Peyer's patch (tissue), 4 donors: ENCODE results near the gene MOB3B. TPM values are rescaled to one million over a fixed set of nuclear protein-coding genes. Genes with fewer than 3 reads are reported as not detected.

Source experiments
- DNase-seq, 3 donors: peaks; one replicate each; pipeline ENCODE4 v3.0.0-alpha.2; 2017 to 2019
- H3K27ac ChIP-seq, 4 donors: fragments of 200-600 bp; sonication (generic); one replicate each; pipeline ENCODE4 v1.5.1; 2016 to 2019
- H3K27me3 ChIP-seq, 2 donors: fragments of 200-600 bp; sonication (generic); one replicate each; pipeline ENCODE4 v1.5.1; 2019
- H3K36me3 ChIP-seq, 3 donors: fragments of 200-600 bp; sonication (generic); one replicate each; pipeline ENCODE4 v1.5.1; 2016 to 2019
- H3K4me1 ChIP-seq, 4 donors: fragments of 200-600 bp; sonication (generic); one replicate each; pipeline ENCODE4 v1.5.1; 2016 to 2019
- H3K4me3 ChIP-seq, 4 donors: fragments of 200-600 bp; sonication (generic); 1 replicate in 3 of 4; 2 replicates in 1 of 4; pipeline ENCODE4 v1.5.1; 2016 to 2019; ENCODE audit warnings: mild to moderate bottlenecking in 1 of 4
- H3K9me3 ChIP-seq, 4 donors: fragments of 200-600 bp; sonication (generic); one replicate each; pipeline ENCODE4 v1.5.1; 2016 to 2019; ENCODE audit warnings: mild to moderate bottlenecking in 1 of 4
- CTCF ChIP-seq, 6 experiments: fragments of 450-650 bp in 4 of 6; fragments of 200-600 bp in 2 of 6; sonication (generic) in 1 of 6; IDR thresholded peaks; one replicate each; pipeline ENCODE4 v1.5.1; 2017 to 2019; ENCODE audit warnings: antibody characterized with exemption in 6 of 6, mild to moderate bottlenecking in 3 of 6, moderate library complexity in 1 of 6
- POLR2A ChIP-seq, 2 donors: fragments of 450-650 bp; IDR thresholded peaks; one replicate each; pipeline ENCODE4 v1.5.1; 2017; ENCODE audit warnings: antibody characterized with exemption in 2 of 2, mild to moderate bottlenecking in 2 of 2, moderate library complexity in 2 of 2
- total RNA-seq, 4 donors: library from RNA; depleted of rRNA; stranded (reverse); fragments of >200 nt; gene quantifications; one replicate each; pipeline ENCODE4 v1.1.0, GENCODE V29; 2016

The MOB3B gene
- total RNA-seq, 4 donors from 2014 or later: 24.8 to 65.7 (median 36.4) TPM

- H3K36me3 ChIP-seq: no peaks in the 10 kb centered on the region
- TF ChIP-seq POLR2A (IDR thresholded peaks at IDR 0.05) (no peak), CTCF (IDR thresholded peaks at IDR 0.05) (no peak)
- H3K27ac ChIP-seq: no peak within 1 kb of the TSS
- no peaks in the 10 kb centered on the region for H3K9me3 ChIP-seq
- no peak for DNase-seq
- no peaks in the 10 kb centered on the region for H3K4me1 ChIP-seq
- H3K27me3 ChIP-seq: no peaks in the 10 kb centered on the region
- H3K4me3 ChIP-seq: no peak within 1 kb of the TSS
Observed at GRCh38 chr9:27297050-27297449, 232.6 kb downstream of the MOB3B start, which contains the start of gene EQTN. EQTN (minus strand) TSS chr9:27297150; CDS start chr9:27297055, 95 bp downstream.

DNA sequence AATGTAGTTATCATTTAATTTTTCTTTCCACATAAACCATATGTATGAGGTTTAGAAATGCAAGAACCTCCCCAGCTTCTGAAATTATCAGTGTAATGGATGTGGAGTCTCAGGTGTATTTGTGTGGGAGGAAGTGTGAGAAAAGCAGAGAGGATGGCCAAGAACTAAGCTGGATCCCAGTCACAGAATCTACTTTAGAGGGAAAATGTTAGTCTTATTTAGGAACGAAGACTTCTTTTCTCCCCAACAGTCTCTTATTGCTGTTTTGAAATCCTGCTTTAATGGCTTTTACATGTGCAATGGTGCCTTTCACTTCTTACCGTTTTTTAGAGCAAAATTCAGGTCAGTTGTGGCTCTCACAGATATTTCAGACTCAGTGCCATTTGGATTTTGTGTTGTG is 235.6 kb downstream of the MOB3B start:
- H3K9me3 ChIP-seq: no peaks in the 10 kb centered on the region
- no peak overlapping the region for H3K27ac ChIP-seq
- no peak overlapping the region for H3K4me3 ChIP-seq
- DNase-seq: no peak
- H3K36me3 ChIP-seq: no peaks in the 10 kb centered on the region
- H3K27me3 ChIP-seq: no peaks in the 10 kb centered on the region
- H3K4me1 ChIP-seq: no peaks in the 10 kb centered on the region
- TF ChIP-seq POLR2A (IDR thresholded peaks at IDR 0.05) (no peak), CTCF (IDR thresholded peaks at IDR 0.05) (no peak)

DNA sequence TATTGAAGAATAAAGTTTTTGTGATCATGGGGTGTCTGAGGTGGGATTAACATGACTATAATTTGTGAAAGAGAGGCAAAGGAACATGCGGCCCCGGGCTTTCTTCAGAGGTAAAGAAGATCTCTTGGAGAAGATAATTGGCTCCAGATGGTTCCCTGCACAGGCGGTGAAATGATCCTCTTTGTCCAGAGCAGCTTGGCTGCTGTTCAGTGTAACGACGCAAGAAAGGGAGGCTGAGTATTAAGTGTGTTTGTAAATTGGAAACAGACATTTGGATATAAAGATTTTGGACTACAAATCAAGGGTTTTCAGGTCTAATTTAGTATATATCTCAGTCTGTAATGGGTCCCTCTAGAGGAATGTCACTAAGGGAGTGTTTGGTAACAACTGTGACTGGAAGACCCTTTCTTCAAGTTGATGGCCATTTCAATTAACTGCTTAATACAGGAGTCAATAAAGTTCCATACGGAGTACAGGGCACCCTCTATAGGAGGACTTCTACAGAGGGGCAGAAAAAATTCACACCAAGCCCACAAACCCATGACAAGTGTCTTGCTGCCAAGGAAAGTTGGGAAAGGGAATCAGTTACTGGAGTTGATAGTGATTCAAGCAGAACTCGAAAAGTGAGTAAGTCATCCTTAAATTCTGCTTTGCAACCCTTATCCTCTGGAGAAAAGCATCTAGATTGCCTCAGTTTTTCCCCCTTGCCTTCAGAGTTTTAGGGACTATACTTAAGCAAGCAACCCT is 236.8 kb downstream of the MOB3B start:
- H3K9me3 ChIP-seq: no peaks in the 10 kb centered on the region
- DNase-seq: no peak
- no peak overlapping the region for H3K4me3 ChIP-seq
- H3K27me3 ChIP-seq: no peaks in the 10 kb centered on the region
- no peaks in the 10 kb centered on the region for H3K36me3 ChIP-seq
- no peak overlapping the region for H3K27ac ChIP-seq
- no peak for TF ChIP-seq CTCF (IDR thresholded peaks at IDR 0.05)
- no peak for TF ChIP-seq POLR2A (IDR thresholded peaks at IDR 0.05)
- no peaks in the 10 kb centered on the region for H3K4me1 ChIP-seq

- no peaks in the 10 kb centered on the region for H3K4me1 ChIP-seq
- TF ChIP-seq CTCF (IDR thresholded peaks at IDR 0.05) (no peak), POLR2A (IDR thresholded peaks at IDR 0.05) (no peak)
- no peaks in the 10 kb centered on the region for H3K9me3 ChIP-seq
- H3K36me3 ChIP-seq: no peaks in the 10 kb centered on the region
- no peak for DNase-seq
- no peak overlapping the region for H3K4me3 ChIP-seq
- no peaks in the 10 kb centered on the region for H3K27me3 ChIP-seq
- no peak overlapping the region for H3K27ac ChIP-seq
Observed at GRCh38 chr9:27291292-27291691, 238.3 kb downstream of the MOB3B start.

GRCh38 chr9:27282269-27282668 is 247.3 kb downstream of the MOB3B start:
- DNase-seq: no peak
- Histone ChIP-seq H3K36me3 (no peaks in the 10 kb centered on the region), H3K4me3 (no peak overlapping the region), H3K9me3 (no peaks in the 10 kb centered on the region), H3K4me1 (no peaks in the 10 kb centered on the region), H3K27ac (no peak overlapping the region), H3K27me3 (no peaks in the 10 kb centered on the region)
- TF ChIP-seq CTCF (IDR thresholded peaks at IDR 0.05) (no peak), POLR2A (IDR thresholded peaks at IDR 0.05) (no peak)
